ENCODE data around the gene SCAMP4. TPM values are rescaled to one million over a fixed set of nuclear protein-coding genes. Genes with fewer than 3 reads are reported as not detected.

SCAMP4 gene
- total RNA-seq, 1 experiment from 2014 or later = 69.0 TPM

DNA sequence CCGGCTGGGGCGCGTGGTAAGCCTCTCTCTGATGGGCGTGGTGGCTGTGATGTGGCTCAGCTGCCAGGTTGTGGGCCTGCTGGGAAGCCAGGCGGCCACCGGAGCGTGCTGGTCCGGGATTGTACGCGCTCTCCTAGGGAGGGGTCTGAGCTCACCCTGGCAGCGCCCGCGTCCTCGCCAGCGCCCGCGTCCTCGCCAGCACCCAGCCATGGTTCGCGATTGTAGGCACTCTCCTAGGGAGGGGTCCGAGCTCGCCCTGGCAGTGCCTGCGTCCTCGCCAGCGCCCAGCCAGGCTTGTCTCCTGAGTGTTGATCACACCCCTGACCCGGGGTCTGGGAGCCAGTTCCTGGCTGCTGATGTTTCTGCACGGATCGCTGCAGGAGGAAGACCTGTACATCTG lies 13.8 kb downstream of the SCAMP4 start:
- Mint-ChIP-seq H3K27ac (no peak overlapping the region; a peak in 1 of 7 replicates), H3K27me3 (ENCODE audit: low read depth) (no peaks in the 10 kb centered on the region), H3K4me1 (no peaks in the 10 kb centered on the region), H3K4me3 (no peak overlapping the region), H3K9me3 (no peaks in the 10 kb centered on the region), H3K36me3 (ENCODE audit: insufficient read depth in 1 of 3, low read depth in 3 of 3) (peaks cover 5 to 72% (median 50%) of the 10 kb centered on the region in 3 experiments; a peak in 6 of 7 replicates)
- Histone ChIP-seq H3K18ac (ENCODE audit: insufficient read length, low read depth, low read length) (no peak overlapping the region), H3K9me3 (ENCODE audit: control insufficient read depth, low read depth, low read length) (no peaks in the 10 kb centered on the region), H4K20me1 (ENCODE audit: control insufficient read depth, insufficient read depth, insufficient read length) (no peaks in the 10 kb centered on the region), H2AFZ (ENCODE audit: low read length) (no peak overlapping the region), H3K4ac (ENCODE audit: low read depth, low read length) (no peak overlapping the region), H3K4me2 (ENCODE audit: insufficient read depth, insufficient read length, low read length) (no peak overlapping the region), H4K8ac (replicated peaks; ENCODE audit: insufficient read length, low read depth, low read length) (no peak overlapping the region), H3K23me2 (ENCODE audit: insufficient read length, low read depth, low read length, poor library complexity, severe bottlenecking) (no peaks in the 10 kb centered on the region), H3K27ac (ENCODE audit: insufficient read length, low read depth, low read length) (no peak overlapping the region), H3K9ac (ENCODE audit: extremely low read depth, insufficient read length, low read length) (no peak overlapping the region), H3K23ac (ENCODE audit: insufficient read length, low read depth, low read length) (no peak overlapping the region), H2BK20ac (ENCODE audit: low read depth, low read length, poor library complexity, severe bottlenecking) (no peak overlapping the region), H2AK5ac (ENCODE audit: insufficient read length, low read length) (no peak overlapping the region), H2BK120ac (ENCODE audit: low read depth, low read length, poor library complexity, severe bottlenecking) (no peak overlapping the region), H2BK12ac (ENCODE audit: insufficient read length, low read depth, low read length) (no peak overlapping the region), H2BK5ac (ENCODE audit: insufficient read length, low read length) (no peak overlapping the region), H3K27me3 (ENCODE audit: insufficient read depth, low read length) (no peaks in the 10 kb centered on the region), H3K79me2 (ENCODE audit: insufficient read depth, low read length) (no peaks in the 10 kb centered on the region), H3K4me1 (ENCODE audit: insufficient read depth, low read length) (no peaks in the 10 kb centered on the region), H3K79me1 (ENCODE audit: insufficient read depth, low read depth, low read length, poor library complexity, severe bottlenecking) (no peaks in the 10 kb centered on the region), H3K14ac (ENCODE audit: insufficient read depth, low read length) (no peak overlapping the region), H4K5ac (ENCODE audit: insufficient read length, low read depth, low read length) (no peak overlapping the region), H4K91ac (ENCODE audit: insufficient read length, low read depth, low read length) (no peak overlapping the region), H3T11ph (ENCODE audit: low read length) (no peak overlapping the region), H2BK15ac (ENCODE audit: low read depth, low read length) (no peak overlapping the region), H3K56ac (ENCODE audit: insufficient read length, low read depth, low read length) (no peak overlapping the region)
- TF ChIP-seq, protein P1, sequence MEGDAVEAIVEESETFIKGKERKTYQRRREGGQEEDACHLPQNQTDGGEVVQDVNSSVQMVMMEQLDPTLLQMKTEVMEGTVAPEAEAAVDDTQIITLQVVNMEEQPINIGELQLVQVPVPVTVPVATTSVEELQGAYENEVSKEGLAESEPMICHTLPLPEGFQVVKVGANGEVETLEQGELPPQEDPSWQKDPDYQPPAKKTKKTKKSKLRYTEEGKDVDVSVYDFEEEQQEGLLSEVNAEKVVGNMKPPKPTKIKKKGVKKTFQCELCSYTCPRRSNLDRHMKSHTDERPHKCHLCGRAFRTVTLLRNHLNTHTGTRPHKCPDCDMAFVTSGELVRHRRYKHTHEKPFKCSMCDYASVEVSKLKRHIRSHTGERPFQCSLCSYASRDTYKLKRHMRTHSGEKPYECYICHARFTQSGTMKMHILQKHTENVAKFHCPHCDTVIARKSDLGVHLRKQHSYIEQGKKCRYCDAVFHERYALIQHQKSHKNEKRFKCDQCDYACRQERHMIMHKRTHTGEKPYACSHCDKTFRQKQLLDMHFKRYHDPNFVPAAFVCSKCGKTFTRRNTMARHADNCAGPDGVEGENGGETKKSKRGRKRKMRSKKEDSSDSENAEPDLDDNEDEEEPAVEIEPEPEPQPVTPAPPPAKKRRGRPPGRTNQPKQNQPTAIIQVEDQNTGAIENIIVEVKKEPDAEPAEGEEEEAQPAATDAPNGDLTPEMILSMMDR (conservative IDR thresholded peaks at IDR 0.05) = no peak
- DNase-seq = no peak
- WGBS (ENCODE audit: extremely low coverage, insufficient read length, low lambda C conversion rate) = no CpG with 5 or more reads among the region's 28 CpGs

All from H9 (cell line).